Colon (tissue), 2 donors: Measurements from ENCODE around the gene MAFB.

Source experiments
- FAIRE-seq: peaks from 2 replicates; lab custom pipeline; 2012; peaks lifted over from hg19 to GRCh38; lab: Jason Lieb, UNC
- donor health status: control.
- donor health status: control.

Gene MAFB

DNA sequence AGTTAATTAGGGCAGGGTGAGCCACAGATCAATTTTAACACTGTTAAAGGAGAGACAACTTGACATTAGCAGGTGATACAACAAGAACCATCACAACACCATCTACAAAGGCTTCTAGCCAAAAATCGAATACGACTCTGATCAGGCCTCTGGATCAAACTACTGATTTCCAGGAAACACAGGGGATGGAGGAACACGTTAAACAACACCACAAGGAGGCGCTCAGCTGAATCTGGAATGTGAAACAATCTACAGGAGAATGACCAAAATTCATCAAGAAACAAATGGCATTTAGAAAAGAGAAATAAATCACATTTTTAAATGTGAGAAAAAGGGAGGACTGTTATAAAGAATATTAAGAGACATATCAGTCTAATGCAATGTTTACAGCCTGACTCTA lies 13.5 kb upstream of the MAFB start:
- FAIRE-seq: no peak

DNA sequence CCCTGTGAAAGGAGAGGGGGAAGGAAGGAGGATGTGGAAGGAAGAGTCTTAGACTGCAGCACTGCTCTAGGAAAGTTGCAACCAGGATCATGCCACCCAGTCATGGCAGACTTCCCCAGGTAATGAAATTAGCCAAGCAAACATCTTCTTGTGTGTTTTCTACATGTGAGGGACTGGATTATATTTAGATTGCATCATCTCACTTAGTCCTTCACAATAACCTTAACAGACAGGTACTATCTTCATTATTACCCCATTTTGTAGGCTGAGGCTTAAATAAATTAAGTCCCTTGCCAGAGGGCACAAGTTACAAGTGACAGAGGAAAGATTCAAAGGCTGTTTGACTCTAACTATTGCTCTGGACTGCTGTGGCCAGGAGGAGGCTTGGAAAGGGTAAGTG lies 9.7 kb upstream of the MAFB start:
- no peak for FAIRE-seq

DNA sequence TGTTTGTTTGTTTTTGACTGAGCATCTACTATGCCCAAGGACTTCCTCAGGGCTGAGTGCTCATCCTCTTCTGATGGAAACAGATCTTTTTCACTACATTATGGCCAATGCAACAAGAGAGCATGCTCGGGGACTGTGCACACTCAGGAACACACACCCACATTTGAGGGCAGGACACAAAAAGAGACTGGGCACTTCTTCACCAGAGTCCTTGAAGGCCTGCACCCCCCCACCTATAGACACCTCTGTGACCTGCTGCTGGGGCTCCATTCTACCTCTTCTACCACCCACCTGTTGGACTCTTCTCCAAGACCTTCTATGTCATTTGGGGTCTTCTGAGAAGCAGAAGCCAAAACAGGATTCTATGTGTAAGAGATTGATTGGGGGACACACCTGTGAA lies 9.2 kb upstream of the MAFB start:
- FAIRE-seq: no peak

DNA sequence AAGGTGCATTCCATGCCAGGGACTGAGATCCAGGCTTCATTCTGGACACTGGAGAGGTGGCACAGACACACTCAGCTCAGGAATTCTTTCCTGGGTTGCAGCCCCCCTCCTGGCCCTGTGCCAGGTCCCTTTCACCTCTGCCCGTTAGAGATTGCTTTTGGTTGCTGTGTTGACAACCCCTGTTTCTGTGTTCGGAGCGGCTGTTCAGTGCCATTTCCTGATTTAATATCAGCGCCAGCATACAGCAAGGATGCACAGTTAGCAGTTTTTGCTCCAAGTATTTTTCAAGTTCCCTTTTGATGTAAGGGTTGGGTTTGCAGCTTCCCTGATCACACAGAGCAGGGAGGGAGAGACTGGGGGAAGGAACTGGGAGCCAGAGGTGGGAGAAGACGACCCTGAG lies 8.5 kb upstream of the MAFB start:
- FAIRE-seq: no peak

DNA sequence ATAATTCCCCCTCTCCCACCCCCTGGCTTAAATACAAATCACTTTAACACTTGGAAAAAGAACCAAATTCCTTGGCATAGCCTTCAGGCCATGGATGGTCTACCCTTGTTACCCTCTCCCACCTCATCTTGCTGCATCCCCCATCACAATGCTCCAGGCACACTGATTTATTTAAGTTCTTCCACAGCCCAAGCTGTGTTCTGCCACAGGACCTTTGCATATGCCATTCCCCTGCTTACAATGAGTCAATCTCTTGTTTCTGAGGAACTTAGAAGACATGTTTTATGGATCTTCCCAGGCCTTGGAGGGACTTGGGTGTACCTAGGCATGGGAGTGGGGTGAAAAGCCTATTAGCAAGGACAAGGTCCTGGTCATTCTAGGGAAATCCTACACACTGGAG lies 6.2 kb upstream of the MAFB start:
- no peak for FAIRE-seq

DNA sequence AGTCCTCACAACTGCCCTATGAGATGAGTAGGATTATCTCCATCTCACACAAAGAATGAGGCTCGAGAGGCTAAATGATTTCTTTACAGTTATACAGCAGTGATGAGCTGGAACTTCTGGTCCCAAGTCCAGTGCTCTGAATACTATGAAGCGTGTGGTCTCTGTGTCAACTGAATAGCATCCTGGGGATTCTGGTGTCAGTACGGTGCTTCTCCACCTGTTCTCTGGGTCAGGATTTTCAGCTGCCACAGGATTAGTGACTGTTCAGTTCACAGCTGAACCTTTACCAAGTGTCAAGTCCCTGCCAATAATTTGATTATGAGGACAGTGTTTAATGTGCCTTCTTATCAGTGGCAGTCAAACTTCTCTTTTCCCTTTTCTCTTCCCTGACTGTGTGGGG lies 5.2 kb upstream of the MAFB start:
- FAIRE-seq: no peak

DNA sequence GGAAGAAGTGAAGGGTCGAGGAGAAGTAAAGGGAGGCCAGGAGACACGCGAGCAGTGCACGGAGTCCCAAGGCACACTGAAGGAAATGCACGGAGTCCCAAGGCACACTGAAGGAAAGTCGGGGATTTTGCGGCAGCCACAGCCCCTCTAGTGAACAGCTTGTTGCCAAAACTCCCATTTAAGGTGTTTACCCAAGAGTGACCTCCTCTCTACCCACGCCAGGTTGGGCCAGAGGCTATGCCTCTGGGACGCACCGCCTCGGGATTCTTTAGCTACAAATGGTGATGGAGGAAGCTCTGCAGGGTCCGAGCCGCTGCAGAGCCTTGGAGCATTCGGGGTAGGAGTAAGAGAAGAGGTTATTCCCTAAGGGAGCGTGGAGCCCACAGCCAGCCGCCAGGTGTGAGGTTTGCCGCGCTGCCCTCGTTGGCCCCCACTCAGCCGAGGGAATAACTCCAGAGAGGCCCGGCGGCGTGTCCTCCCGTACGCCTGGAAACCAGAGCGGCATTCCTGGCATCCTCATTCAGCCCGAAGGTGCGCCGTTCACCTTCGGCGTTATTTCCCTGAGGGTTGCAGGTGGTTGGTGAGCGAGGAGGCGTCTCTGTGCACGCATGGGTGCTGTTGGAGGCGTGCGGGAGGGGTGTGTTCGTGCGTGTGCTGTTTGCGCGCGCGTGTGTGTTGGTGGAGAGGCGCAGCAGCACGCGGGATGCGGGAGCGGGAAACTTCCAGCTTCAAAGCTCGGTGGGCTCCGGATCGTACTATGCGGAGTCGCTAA lies 3.4 kb upstream of the MAFB start:
- no peak for FAIRE-seq

DNA sequence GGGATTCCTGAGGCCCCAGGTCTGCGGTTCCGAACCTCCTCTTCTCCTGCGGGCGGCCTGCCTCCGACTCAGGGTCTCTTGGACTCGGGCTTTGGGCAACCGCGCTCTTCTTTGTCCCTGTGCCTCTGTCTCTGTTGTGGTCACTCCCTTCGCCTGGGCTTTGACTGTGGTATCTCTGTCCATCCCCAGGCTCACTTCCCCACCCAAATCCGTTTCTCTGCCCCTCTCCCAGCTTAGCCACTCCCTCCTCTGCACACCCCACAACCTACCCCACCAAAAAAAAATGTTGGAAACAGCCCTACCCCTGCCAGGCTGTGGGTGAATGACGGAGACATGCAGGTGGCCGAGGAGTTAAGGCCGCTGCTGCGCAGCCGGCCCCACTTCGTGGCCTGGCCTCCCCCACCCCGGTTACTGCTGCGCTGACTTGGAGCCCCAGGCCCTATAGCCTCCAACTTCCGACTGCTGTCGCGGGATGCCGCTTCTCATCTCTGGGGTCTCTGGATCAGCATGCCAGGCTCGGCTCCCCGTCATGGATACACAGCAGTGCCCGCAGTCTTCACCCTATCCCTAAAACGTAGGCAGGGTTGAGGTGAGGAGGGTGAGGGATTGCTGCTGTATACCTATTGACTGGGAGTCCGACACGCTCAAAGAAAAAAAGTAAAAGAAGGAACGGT lies 2.7 kb upstream of the MAFB start:
- no peak for FAIRE-seq

DNA sequence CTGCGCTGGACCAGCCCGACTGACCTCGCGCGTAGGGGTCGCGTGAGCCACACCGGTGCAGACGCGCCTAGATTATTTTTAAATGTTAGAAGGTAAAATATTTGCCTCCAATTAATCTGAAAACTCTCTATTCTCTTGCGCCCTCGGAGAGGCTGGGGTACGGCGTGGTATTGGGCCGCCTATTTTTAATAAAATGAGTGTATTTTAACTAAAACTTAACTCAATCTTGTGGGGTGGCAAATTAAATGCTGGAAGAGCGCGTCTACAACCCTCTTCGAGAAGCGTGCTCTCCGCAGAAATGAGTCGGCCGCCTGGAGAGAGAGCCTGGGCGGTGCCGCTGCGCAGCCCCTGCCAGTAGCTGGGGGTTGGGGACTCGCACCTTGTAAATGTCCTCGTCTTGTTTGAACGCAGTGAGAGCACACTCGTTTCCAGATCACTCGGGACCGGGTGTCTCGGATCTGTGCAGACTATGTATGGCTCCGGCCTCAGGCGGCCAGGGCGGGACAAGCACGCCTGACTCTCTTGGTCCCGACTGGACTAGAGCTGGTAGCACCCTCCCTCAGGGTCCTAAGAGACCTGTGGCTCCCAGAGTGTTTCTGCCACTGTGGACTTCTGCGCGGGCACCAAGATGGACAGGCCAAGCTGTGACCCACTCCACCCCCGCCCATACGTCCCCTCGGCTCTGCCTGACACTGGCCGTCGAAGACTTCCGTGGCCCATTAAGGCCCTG lies 2.0 kb upstream of the MAFB start:
- FAIRE-seq: no peak

DNA sequence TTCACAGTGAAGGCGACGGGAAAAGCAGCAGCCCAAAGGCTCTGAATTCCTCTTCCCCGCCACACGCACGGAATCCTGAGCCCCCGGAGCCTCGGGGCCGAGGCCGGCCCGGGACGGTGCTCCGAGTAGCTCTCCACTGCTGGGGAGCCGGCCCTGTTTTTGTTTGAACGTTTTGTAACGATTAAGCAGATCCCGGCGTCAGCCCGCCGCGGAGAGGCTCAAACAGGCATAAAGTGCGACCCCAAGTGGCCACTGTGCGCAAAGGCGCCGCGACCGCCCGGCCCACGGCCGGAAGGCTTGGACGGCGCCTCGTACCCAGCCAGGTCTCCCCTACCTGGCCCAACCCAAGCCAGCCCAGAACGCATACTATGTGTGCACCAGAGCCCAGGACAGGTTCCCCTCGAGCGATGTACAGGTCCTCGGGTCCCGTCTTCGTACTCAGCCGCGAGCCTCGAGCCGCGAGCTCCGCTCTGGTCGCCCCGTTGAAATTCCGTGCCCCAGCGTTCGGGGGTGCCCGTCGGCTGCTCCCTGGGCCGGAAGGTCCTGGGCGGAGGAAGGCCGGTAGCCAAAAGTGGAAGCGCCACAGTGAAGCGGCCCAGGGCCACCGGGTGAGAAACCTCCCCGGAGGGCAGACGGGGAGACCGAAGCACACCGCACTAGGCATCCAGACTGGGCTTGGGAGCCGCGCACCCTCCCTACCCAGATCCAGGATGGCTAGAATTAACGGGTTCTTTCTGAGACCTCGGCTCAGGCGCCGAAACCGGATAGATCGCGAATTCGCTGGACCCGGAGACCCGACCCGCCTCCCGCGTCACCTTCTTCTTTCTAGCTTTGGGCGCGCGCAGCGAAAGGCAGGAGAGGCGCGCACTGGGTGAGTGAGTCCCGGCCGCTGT lies 1.2 kb upstream of the MAFB start:
- FAIRE-seq: no peak

DNA sequence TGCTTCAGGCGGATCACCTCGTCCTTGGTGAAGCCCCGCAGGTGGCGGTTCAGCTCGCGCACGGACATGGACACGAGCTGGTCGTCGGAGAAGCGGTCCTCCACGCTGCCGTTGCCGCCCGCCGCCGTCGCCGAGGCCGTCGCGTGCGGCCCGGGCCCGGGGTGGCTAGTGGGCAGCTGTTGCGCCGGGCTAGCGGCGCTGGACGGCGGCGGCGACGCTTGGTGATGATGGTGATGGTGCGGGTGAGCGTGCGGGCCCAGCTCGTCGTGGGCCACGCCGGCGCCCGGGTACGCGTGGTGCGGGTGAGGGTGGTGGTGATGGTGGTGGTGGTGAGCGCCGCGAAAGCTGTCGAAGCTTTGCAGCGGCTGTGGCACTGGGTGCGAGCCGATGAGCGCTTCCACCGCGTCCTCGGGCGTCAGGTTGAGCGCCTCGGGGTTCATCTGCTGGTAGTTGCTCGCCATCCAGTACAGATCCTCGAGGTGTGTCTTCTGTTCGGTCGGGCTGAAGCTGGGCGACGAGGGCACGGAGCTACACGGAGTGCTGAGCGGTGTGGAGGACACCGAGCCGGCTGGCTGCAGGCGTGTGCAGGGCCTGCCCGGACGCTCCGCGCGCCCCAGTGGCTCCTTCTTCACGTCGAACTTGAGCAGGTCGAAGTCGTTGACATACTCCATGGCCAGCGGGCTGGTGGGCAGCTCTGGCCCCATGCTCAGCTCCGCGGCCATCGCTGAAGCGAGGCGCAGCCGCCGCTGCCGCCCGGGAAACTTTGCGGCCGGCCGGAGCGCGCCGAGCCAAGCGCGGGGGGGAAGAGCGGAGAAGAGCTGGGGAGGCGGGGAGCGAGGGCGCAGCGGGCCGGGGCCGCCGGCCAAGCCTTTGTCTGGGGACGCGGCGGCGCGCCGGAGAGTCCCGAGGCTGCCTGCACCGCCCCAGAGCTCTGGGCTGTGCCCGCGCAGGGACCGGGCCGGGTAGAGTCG lies 622 bp downstream of the MAFB start:
- FAIRE-seq: no peak

DNA sequence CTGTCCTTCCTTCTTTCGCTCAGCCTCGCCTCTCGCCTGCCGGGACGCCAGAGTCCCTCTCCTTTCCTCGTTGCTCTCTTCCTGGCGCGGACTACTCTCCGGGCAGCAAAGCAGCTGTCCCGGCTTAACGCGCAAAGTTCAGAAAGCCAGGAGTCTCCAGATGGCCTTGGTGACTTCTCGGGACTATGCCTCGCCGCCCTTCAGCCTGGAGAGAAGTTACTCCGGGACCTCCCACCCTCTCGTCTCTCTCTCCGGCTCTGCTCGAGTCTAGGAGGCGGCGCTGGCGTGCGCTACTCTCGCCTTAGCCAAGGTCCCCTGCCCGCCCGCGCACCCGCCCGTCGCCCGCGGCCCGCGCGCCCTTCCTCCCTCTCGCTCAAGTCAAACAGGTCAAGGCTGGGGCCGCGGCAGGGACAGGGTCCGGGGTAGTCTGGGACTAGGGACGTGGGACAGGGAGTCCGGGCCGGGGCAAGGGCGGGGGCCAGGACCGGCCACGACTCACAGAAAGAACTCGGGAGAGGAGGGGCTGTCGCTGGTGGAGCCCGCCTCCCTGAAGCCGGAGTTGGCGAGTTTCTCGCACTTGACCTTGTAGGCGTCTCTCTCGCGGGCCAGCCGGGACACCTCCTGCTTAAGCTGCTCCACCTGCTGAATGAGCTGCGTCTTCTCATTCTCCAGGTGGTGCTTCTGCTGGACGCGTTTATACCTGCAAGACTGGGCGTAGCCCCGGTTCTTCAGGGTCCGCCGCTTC lies 1.5 kb downstream of the MAFB start:
- FAIRE-seq: no peak

DNA sequence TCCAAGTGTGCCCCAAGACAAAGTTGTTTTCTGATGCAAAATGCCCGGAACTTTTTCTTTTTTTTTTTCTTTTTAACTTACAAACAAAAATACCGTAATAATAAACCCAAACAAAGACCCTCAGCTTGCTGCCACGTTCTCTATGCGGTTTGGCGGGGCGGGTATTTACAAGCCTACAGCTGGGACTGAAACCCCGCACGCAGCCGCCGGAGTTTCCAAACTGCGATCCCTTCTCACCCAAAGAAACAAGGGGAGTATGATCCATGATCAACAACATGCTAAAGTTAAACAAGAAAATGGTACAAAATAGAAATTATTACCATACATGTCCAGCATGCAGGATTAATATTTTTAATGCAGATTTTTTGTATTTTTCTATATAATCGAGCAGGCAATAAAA lies 2.1 kb downstream of the MAFB start:
- FAIRE-seq: no peak

DNA sequence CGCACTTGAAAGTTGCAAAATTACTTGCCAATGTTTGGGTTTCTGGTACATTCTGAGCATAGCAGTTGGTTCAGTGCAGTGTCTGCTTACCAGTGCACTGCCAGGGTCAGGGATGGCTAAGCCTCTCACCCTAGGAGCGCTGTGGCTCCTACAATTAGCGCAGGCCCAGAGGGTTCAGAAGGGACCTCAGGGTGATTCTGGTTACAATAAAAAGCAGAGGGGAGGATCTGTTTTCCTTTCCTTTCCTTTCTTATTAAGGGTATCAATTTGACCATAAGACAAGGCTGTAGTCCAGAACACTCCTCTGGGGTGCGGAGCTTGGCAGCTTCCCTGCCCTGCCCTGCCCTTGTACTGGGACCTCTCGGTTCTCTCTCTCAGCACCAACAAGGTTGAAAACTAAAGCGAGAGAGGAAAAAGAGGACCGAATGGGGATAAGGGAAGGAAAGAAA lies 2.6 kb downstream of the MAFB start:
- FAIRE-seq: no peak

DNA sequence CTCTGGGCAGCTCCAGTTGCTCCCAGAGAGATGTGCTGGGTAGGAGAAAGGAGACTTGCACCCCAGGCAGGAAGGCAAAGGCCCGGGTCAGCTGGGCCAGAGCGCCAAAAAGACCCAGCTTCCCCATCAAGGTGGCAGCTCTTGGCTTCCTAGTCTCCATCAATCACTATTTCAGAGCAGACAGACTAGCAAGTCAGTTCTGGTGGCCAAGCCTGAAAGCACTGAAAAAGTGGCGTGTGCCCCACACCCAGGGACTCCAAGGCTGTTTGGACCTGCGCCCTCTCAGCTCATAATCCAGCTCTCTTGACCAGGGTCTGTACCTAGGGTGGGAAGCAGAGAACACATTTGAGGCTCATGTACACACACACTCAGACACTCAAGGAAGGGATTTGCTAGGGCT lies 3.7 kb downstream of the MAFB start:
- FAIRE-seq: no peak

DNA sequence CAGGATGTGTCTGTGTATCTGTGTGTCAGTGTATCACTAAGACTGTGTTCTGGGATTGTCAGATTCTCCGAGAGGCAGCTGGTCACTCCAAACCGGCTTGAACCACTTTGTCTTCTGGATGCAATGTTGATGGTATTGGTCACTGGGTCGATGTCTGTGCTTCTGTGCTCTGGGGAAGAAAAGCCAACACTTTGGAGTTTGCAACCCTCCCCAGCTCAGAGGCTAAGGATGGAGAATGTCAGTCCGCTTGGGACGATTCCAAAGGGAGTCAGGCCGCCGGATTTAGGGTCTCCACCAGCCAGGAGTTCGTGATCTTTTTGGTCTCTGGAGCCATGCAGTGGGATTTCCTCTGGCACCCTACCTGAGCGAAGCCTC lies 5.2 kb downstream of the MAFB start:
- no peak for FAIRE-seq

DNA sequence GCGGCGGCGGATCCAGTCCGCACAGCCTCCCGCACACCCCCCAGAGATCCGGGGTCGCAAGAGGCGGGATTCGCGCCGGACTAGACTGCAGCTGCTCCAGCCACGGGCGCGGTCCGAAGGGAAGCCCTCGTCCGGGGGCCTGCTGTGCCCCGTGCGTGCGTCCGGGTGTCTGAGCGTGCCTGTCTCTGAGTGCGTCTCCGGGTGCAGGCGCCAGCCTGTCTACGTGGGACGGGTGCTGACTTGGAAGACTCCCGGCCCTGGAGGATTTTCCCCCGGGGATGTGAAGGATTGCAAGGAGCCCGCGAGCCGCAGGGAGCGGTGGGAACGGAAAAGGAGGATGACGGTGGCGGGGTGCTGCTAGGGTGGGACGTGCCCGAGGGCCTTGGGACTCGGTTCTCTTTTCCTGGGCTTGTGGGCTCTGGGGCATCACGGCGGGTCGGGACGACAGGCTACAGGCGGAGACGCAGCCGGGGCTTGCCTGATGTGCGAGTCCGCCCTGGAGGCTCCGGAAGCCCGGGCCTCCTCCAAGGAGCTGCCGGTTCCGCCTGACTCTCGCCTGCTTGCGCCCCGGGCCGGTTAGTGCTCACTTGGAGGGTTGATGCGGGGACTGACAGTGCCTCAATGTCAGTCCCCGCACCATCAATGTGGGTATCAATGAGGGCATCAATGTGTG lies 5.7 kb downstream of the MAFB start:
- no peak for FAIRE-seq

DNA sequence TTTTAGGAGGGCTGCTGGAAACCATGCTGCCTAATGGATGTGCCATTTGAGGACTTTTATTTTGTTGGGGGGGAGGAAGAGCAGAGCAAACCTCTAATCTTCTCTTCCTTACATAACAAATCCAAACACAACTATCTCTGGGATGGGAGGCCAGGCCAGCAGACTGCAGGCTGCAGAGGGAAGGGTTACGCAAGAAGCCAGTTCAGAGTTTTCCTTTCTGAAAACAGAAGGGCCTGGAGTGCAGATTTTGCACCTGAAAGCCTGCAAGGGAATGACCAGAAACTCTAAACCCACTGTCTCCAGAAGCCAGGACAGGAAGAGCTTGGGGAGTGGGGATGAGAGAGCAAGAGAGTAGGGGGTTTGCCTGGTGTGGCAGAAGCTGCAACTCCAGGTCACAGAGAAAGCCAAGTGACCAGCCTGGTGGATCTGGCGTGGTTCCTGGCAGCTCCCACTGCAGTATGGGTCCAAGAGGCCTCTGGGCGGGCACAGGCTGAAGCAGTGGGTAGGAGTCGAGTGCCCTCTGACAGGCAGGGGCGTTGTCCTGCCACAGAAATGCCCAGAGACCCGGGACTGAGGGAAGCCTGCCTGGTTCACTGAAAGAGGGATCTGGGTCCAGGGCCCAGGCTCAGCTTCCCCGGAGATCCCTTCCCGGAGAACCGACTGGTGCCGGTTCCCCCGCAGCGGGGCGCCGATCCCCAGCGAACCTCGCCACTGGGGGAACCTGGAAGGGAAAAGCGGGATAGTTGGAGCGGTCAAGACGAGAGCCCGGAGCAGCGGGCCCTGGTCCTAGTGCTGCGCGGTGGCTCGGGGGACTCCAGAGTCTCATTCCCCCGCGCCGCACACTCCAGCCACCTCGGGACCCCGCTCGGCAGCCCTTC lies 6.7 kb downstream of the MAFB start:
- FAIRE-seq: no peak

DNA sequence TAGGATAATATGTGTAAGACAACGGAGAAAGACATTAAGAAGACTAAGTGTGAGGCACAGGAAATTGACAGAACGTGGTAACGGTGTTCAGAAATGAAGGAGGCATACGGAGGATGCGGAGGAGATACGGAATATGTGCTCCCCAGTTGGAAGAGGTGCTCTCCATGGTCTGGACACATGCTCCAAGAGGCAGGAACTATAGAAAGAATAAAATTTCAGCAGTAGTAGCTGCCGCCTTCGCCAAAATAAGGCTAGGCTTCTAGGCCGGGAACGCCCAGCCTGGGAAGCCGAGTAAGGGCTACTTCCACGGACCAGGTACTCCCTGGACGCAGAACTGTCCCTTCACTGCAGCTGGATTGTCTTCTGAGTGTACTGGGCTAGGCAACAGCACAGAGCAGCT lies 7.4 kb downstream of the MAFB start:
- FAIRE-seq: no peak
